ENCODE results near the gene CEP95.

Gene CEP95

DNA sequence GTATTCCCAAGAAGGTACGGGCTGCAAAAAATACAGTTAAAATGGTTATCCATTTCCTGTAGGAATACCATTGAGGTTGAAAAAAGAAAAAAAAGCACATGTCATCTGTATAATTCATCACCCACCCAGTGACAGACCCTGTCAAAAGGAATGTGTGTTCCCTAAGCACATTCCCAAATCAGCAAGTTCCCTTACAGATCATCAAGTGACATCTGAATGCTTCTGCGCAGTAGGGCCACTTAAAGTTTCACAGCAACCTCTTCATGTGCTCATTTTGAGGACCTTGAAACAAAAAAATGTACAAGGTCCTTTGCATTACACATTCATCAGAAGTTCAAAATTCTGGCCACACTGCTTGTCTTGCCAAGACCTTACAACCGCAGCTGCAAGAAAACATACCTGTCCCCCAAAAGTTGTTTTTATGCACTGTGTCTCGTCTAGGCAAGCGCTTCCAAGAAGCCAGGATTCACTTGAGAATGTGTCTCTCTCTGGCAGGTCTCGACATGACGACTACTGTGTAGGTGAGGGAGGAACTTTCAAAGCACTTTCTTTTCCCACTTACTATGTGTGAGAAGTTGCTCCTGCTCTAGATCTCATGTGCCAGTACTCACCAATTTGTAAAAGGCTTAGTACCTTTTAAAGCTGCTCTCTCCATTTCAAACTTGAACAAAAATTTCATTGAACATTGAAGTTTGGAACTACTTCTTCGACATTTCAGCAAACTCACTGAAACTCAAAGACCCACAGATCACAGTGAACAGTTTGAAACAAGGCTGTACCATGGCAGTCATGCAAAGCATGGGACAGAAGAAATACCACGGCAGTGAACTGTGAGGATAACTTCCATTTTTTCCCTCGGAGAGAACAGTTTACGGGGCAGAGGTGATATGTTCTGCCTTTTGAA is 5.7 kb upstream of the CEP95 start:
- TF ChIP-seq, protein P1, sequence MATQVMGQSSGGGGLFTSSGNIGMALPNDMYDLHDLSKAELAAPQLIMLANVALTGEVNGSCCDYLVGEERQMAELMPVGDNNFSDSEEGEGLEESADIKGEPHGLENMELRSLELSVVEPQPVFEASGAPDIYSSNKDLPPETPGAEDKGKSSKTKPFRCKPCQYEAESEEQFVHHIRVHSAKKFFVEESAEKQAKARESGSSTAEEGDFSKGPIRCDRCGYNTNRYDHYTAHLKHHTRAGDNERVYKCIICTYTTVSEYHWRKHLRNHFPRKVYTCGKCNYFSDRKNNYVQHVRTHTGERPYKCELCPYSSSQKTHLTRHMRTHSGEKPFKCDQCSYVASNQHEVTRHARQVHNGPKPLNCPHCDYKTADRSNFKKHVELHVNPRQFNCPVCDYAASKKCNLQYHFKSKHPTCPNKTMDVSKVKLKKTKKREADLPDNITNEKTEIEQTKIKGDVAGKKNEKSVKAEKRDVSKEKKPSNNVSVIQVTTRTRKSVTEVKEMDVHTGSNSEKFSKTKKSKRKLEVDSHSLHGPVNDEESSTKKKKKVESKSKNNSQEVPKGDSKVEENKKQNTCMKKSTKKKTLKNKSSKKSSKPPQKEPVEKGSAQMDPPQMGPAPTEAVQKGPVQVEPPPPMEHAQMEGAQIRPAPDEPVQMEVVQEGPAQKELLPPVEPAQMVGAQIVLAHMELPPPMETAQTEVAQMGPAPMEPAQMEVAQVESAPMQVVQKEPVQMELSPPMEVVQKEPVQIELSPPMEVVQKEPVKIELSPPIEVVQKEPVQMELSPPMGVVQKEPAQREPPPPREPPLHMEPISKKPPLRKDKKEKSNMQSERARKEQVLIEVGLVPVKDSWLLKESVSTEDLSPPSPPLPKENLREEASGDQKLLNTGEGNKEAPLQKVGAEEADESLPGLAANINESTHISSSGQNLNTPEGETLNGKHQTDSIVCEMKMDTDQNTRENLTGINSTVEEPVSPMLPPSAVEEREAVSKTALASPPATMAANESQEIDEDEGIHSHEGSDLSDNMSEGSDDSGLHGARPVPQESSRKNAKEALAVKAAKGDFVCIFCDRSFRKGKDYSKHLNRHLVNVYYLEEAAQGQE (IDR thresholded peaks at IDR 0.05; ENCODE audit: insufficient read depth in 1 of 2, low read depth in 2 of 2, low read length in 2 of 2), result no peak
- TF ChIP-seq FOXP2 (optimal IDR thresholded peaks at IDR 0.05; ENCODE audit: borderline replicate concordance, extremely low read depth, extremely low read length, insufficient read depth), result no peak
- no peak for TF ChIP-seq TAF1 (IDR thresholded peaks at IDR 0.05; ENCODE audit: borderline replicate concordance, insufficient read depth, low read length)
- TF ChIP-seq SIN3A (IDR thresholded peaks at IDR 0.05; ENCODE audit: borderline replicate concordance, insufficient read depth, low read length), result no peak
- TF ChIP-seq POLR2AphosphoS5 (IDR thresholded peaks at IDR 0.05; ENCODE audit: low read depth, low read length), result no peak; the same call in 1 of the 2 replicates

DNA sequence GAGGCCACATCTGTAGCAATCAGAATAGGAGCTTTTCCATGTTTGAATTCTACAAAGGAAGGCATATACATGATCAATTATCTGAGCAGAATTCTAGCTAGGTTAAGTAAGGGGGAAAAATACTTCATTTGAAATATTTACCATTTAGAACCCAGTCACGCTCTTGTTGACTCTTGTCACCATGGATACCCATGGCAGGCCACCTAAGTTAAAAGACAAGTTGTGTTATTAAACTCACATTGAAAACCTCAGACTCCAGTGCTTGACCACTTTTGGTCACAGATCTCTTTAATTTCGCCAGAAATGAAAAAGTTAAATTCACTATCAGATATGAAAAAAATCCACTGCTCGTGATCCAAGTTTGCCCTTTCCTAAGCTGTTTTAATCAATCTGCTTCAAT is 4.8 kb upstream of the CEP95 start:
- TF ChIP-seq, protein P1 (IDR thresholded peaks at IDR 0.05; ENCODE audit: insufficient read depth in 1 of 2, low read depth in 2 of 2, low read length in 2 of 2), result no peak
- TF ChIP-seq SIN3A (IDR thresholded peaks at IDR 0.05; ENCODE audit: borderline replicate concordance, insufficient read depth, low read length) (no peak), TAF1 (IDR thresholded peaks at IDR 0.05; ENCODE audit: borderline replicate concordance, insufficient read depth, low read length) (no peak), POLR2AphosphoS5 (IDR thresholded peaks at IDR 0.05; ENCODE audit: low read depth, low read length) (no peak), FOXP2 (optimal IDR thresholded peaks at IDR 0.05; ENCODE audit: borderline replicate concordance, extremely low read depth, extremely low read length, insufficient read depth) (no peak)

DNA sequence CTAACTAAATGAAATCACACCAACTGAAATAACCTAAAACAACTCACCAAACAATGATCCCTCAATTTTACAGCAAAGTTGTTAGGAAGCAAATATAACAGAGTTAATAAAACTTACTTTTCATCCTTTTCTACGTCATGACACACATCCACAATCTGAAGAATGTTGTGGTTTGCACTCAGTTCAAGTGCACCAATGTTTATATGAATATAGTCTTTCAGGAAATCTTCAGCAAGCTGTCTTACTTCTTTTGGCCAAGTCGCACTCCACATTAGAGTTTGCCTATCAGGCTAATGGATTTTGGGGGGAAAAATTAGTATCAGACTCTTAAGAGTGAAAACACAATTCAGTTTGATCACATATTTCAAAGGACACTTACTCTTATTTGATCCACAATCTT is 4.0 kb upstream of the CEP95 start:
- no peak for TF ChIP-seq FOXP2 (optimal IDR thresholded peaks at IDR 0.05; ENCODE audit: borderline replicate concordance, extremely low read depth, extremely low read length, insufficient read depth)
- TF ChIP-seq TAF1 (IDR thresholded peaks at IDR 0.05; ENCODE audit: borderline replicate concordance, insufficient read depth, low read length), result no peak
- TF ChIP-seq SIN3A (IDR thresholded peaks at IDR 0.05; ENCODE audit: borderline replicate concordance, insufficient read depth, low read length), result no peak
- TF ChIP-seq, protein P1 (IDR thresholded peaks at IDR 0.05; ENCODE audit: insufficient read depth in 1 of 2, low read depth in 2 of 2, low read length in 2 of 2), result no peak

DNA sequence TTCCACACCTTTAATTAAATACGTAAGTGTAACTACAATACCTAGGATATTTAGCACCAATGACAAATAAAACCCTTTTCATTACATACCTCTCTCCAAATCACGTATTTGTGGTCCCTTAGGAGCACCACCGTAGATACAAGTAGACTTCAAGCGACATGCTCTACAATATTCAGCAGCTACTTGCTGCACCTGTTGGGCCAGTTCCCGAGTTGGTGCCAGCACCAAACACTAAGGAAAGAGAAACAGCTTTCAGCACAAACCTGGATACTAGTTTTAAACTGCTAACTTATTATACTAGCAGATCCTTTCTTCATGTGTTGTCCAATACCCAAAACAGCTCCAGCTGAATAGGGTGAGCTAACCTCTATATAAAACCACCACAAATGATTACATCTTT is 3.4 kb upstream of the CEP95 start:
- TF ChIP-seq POLR2AphosphoS5 (IDR thresholded peaks at IDR 0.05; ENCODE audit: low read depth, low read length) (no peak), SIN3A (IDR thresholded peaks at IDR 0.05; ENCODE audit: borderline replicate concordance, insufficient read depth, low read length) (no peak), TAF1 (IDR thresholded peaks at IDR 0.05; ENCODE audit: borderline replicate concordance, insufficient read depth, low read length) (no peak), FOXP2 (optimal IDR thresholded peaks at IDR 0.05; ENCODE audit: borderline replicate concordance, extremely low read depth, extremely low read length, insufficient read depth) (no peak)
- TF ChIP-seq, protein P1 (IDR thresholded peaks at IDR 0.05; ENCODE audit: insufficient read depth in 1 of 2, low read depth in 2 of 2, low read length in 2 of 2), result no peak

Measured in PFSK-1 (cell line).